Stimulated activated CD4-positive, alpha-beta T cell treated with anti-CD3 and anti-CD28 coated beads, Interleukin-15, amount 100 ng/mL, for 1 hour (primary cell): ENCODE measurements around the gene ENDOD1.
A peak's percentile ranks its signal among the peaks of the same experiment; 100 is the strongest.

ENCODE experiments used
- DNase-seq, 2 donors: peaks; one replicate each; pipeline ENCODE4 v3.0.0-alpha.2; 2020; ENCODE audit warnings: low read depth in 1 of 2, low spot score in 1 of 2

The ENDOD1 gene

GRCh38 chr11:95138448-95138847 lies 48.8 kb downstream of the ENDOD1 start:
- DNase-seq: no peak

- no peak for DNase-seq
Observed at GRCh38 chr11:95140397-95141033, 50.9 kb downstream of the ENDOD1 start.

GRCh38 chr11:95142431-95142830 lies 52.8 kb downstream of the ENDOD1 start:
- no peak for DNase-seq

- no peak for DNase-seq
Observed at GRCh38 chr11:95143106-95143681, 53.5 kb downstream of the ENDOD1 start.

GRCh38 chr11:95144313-95145235 lies 54.9 kb downstream of the ENDOD1 start:
- no peak for DNase-seq

GRCh38 chr11:95145430-95146060 lies 55.9 kb downstream of the ENDOD1 start:
- DNase-seq: no peak

GRCh38 chr11:95147364-95147905 lies 57.8 kb downstream of the ENDOD1 start:
- no peak for DNase-seq

- DNase-seq: no peak
Observed at GRCh38 chr11:95148406-95148805, 58.8 kb downstream of the ENDOD1 start.

GRCh38 chr11:95148938-95149337 lies 59.3 kb downstream of the ENDOD1 start:
- no peak for DNase-seq

GRCh38 chr11:95149651-95150364 lies 60.2 kb downstream of the ENDOD1 start:
- no peak for DNase-seq

GRCh38 chr11:95150956-95151684 lies 61.5 kb downstream of the ENDOD1 start:
- DNase-seq: peak; percentile 78

- no peak for DNase-seq
Observed at GRCh38 chr11:95152876-95153856, 63.5 kb downstream of the ENDOD1 start.

GRCh38 chr11:95153857-95154246 lies 64.2 kb downstream of the ENDOD1 start:
- DNase-seq: no peak

- DNase-seq: peak in 1 of 2 donors; percentile 30
Observed at GRCh38 chr11:95154514-95154913, 64.9 kb downstream of the ENDOD1 start.

GRCh38 chr11:95155385-95155784 lies 65.7 kb downstream of the ENDOD1 start:
- no peak for DNase-seq

- no peak for DNase-seq
Observed at GRCh38 chr11:95156133-95156721, 66.6 kb downstream of the ENDOD1 start.

GRCh38 chr11:95156916-95157541 lies 67.4 kb downstream of the ENDOD1 start:
- no peak for DNase-seq

- DNase-seq: no peak
Observed at GRCh38 chr11:95157824-95158223, 68.2 kb downstream of the ENDOD1 start.
